NCI-H1436 (cell line): ENCODE results near the gene NKAIN4.

Experiments
- DNase-seq: peaks from one replicate; lab custom pipeline; 2025; lab: John Stamatoyannopoulos, UW

The NKAIN4 gene

DNA sequence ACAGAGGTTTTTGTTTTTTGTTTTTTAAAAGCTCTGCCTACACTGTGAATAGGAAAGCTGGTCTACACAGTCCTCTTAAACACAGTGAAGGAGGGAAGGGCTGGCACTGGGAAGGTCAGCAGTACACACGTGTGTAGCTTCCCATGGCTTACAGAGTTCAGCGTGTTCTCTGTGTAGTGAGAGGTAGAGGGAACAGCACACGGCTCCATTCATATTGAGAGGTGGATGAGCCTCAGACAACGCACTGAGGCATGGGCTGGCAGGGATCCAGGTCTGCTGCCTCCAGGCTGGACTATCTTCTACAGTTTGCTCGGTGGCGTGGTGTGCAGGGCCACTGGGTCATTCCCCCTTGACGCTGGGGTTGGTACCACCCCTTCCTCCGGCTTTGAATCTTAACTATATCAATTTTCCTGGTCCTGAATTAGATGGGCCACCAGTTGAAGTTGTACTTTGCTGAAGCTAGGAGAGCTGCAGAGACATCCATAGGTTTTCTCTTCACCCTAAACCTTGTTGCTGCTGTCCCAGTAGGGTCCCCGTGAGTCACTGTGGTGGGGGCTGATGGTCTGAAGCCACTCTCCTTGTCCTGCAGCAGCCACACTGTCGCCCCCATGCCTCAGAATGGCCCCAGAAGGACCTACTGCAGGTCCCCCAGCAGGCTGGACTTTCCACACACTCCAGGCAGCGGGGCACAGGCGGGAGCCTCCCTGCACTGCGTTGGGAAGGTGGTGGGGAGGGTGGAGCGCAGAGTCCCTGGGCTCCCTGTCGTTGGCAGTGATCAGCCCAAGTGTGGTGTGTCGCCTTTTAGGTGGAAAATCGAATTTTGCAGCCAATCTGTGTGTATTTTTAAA, 20.3 kb upstream of the NKAIN4 start:
- DNase-seq = no peak

DNA sequence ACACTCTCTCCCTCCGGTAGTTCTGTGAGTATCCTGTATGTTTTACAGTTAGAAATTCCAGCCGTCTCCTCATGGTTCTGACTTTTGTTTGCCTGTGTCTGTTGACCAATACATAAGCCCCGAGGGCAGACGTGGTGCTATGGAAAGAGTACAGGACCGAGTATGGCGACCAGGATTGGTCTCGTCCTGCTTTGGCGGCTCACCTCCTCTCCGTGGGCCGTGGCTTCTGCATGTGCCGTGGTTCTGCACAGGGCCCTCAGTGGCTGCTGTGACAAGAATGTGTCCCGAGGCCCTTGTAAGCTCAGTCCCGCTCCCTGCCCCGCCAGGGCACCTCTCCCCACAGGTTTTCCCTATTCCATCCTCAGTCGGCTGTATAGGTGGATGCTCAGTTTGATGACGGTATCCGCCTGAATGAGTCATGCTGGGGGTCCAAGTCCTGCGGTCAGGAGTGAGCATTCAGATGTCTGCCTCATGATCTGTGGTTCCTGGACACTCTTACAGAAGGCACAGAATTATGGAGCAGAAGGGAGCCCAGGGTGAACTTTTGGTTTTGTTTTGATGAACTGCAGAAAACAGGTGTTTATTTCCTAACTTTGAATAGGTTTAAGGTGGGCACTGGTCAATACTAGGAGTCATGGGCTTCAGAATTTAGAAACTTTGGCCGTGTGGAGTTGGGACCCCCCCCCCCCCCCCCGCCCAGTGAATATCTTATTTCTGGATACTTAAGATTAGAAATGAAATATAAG, 19.5 kb upstream of the NKAIN4 start:
- no peak for DNase-seq

DNA sequence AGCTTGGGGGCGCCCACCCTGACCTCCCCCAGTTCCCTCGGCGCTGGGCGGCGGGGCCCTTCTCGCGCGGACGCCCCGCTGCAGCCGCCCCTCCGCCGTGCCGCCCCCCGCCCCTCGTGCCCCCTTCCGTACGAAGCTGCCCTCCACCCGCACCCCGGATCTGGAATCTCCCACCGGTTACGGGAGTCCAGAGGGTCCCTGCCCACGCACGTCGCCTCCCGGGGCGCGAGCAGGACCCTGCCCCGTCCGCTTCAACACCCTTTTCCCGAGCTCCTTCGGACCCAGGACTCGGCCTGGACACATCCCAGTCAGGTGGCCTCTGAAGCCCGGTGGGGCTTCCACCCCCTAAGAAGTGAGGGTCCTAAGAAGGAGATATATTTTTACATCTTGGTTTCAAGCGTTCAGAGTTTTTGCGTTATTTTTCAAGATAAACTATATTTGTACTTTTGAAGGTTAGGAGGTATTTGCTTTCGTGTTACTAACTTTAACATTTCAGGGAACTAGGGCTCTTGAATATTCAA, 18.9 kb upstream of the NKAIN4 start:
- no peak for DNase-seq

DNA sequence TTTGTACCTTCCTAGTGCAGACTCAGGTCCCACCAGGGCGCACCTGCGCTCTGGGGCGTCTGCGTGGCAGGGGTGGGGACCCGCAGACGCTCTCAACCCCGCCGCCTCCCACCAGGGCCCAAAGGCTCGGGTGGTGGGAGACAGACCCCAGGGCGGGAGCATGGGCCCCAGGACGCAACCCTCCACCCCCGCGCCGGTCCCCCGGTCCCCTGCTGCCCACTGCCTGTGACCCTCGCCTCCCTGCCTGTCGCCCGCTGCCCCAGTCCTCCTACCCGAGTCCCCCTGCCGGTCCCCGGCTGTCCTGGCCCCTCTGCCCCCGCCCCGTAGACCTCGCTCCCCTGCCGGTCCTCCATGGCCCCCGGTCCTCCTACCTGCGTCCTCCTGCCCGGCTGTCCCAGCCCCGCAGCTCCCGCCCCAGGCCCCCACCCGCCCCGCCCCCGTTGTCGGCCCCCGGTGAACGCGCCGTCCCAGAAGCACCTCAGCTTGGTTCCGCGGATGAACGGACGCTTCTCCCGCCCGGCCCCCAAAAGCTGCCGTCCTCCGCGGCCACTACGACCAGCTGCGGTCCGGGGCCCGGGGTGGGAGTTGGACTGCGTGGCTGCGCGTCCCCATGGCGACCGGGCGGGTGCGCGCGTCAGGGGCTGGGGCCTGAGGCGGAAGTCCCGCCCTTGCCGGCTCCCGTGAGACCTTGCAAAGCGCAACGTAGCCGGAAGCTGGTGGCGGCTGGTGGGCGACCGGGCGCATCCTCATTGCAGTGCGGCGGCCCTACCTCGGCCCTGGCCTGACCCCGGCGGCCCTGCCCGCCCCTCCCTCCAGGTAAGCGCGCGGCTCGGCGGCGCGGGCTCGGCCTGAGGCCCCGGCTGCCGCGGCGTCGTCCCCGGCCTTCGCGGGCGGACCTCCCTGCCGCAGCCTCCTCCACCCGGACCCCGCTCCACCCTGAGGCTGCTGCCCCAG, 18.1 kb upstream of the NKAIN4 start, which contains the start of gene ARFGAP1:
Gene ARFGAP1 (plus strand): TSS at position 709 of the 954 bp plus-strand sequence. CDS start 2,768 bp downstream, outside the sequence.
- peak; percentile 91 for DNase-seq

DNA sequence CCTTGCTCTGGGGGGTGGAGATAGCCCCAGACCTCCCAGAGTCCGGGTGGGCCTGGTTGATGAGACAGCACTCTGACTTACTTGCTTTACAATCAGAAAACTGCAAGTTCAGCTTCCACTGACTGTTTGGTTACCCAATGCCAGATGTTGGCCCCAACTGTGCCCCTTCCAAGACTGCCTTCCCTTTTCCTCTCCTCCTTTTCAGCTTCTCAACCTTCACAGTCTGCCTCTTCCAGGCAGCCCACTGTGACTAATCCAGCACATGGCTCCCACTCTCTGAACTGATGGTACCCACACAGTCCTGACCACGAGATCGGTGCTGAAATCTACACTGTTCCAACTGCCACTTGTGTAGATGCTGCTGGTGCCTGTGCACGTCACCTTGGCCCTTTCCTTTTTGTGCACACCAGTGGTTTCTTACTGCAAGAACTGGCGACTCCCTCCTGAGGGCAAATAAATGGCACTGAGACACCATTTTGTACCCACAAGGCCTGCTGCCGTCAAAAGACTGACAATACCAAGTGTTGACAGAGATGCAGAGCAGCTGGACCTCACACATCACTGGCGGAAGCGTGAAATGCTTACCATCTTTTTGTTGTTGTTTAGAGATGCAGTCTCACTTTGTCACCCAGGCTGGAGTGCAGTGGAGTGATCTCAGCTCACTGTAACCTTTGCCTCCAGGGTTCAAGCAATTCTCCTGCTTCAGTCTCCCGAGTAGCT, 16.5 kb upstream of the NKAIN4 start:
- no peak for DNase-seq

DNA sequence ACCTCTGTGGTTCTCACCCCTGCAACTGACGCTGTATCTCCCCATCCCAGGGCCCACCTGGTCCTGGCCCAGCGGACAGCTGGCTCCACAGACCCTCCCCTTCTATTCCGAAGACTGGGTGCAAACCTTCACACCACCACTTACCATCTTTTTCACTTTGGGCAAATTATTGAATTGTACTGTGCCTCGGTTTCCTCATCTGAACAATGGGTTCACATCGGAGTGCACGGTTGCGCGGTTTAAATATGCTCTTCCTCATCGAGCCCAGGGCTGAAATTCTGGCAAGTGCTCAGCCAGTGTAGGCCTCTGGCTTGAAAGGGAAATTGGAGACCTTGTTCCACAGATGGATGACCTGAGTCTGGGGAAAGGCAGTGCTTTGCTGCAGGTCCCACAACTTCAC, 15.5 kb upstream of the NKAIN4 start:
- no peak for DNase-seq

DNA sequence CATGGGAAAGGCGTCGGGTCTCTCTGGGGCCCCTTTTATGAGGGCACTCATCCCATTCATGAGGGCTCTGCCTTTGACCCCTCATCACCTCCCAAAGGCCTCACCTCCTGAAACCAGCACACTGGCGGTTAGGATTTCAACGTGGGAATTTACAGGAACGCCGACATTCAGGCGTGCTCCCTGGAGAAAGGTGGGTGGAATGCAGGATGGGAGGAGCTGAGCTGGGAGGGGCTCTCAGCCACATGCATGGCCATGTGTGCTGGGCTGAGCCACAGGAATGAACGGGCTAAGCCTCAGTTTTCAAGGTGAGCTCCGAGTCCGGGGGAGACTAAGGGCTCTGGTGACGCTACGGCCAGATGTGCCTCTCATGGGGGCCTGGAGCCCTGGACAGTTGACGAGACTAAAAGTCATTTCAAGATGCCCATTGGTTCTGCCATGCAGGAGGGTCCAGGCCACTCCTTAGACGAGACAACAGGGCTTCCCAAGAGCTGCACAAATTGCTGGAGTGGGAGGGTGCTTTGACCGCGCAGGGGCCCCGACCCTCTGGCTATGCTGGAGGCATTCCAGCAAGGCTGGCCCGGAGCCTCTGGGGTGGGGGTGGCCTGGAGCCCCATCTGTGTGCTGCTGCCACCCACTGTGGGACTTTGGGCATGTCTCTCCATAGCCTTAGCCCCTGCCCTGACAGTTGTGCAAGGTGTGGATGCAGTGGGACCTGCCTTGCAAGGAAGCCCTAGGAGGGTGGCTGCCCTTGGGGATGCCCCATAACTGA, 14.6 kb upstream of the NKAIN4 start:
- no peak for DNase-seq

DNA sequence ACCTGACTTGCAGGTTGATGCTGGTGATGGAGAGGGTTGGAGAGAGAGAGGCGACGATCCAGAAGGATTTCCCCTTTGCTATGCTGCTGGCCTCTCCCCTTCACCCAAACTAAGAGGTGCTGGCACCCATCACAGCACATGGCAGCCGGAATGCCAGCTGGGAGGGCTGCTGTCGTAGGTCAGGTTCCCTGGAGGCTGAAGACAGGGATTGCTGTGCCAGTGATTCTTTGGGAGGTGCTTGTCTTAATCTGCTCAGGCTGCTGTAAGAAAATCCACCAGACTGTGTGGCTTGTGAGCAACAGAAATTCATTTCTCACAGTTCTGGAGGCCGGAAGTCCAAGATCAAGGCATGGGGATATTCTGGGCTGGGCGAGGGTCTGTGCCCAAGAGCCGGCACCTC, 14.0 kb upstream of the NKAIN4 start:
- no peak for DNase-seq

DNA sequence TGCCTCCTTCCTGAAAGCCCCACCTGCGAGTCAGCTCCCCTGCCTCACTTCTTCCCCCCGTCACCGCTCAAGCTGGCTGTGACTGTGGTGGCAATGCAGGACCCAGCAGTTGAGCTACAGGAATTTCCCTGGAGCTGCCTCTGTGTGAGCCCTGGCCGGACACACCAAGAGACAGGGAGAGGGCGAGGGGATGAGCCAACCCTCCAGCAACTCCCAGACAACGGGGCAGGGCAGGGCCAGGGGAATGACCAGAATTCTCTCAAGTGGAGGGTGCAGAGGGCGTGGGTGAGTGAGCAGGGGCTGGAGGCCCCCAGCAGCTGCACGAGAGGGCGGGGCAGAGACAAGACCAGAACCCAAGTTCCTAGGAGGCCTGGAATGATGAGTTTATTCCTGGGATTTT, 13.4 kb upstream of the NKAIN4 start:
- no peak for DNase-seq

DNA sequence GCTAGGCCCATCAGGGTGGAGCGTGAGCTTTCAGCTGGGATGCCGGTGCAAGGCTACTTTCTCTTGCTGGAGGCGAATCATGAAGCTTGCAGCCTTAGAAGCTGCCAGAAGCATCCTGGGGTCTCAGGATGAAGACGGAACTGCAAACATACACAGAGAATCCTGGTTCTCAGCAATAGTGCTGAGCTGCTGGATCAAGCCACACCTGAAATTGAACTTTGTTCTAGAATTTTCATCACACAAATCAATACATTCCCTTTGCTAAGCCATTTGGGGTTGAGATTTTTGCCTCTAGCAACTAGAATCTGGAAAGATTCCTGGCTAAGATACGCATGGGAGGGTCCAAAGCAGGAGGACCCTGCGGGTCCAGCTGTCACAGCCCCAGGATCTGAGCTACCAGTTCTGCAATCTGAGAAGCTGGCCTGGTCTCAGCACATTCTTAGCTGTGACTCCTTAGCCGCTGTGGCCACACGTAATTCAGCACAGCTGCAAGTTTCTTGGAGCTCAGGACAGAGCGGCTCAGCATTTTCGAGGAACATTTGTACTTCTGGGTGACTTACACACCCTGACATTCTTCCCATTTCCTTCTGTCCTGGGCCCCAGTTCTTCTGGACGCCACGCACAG, 11.7 kb upstream of the NKAIN4 start:
- DNase-seq = no peak

DNA sequence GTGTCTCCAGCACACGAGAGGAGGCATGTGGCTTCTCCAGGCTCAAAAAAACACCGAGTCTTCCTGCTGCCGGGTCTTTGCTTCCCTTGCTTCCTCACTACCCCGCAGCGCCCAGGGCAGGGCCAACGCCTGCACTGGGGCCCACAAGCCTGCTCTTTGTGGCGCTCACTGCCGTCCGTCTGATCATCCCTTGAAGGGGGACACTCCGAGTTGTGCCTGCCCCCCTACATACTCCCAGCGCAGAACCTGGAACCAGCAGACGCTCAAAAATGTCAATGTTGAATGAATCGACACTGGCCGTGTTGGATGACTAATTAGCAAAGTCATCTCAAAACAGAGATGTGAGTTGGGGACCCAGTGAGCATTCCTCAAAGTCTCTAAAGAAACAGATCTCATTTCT, 10.3 kb upstream of the NKAIN4 start:
- DNase-seq = no peak

DNA sequence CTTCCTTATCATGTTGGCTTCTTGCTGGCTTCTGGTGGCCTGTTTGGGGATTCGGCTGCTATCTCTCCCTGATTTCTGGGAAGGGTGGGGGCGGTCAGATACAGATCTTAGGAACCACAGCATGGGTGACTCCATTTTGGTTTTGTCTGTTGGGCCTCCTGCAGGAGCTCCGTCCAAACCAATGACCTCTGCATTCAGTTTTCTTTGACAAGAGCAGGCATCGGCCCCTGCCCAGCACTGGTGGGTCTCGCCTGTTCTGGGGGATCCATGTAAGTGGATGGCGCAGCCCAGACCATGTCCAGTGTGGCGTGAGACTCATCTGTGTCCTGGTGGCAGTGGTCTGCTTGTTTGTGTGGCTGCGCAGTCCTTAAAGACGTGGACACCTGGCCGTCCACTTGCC, 9.7 kb upstream of the NKAIN4 start:
- DNase-seq = no peak

DNA sequence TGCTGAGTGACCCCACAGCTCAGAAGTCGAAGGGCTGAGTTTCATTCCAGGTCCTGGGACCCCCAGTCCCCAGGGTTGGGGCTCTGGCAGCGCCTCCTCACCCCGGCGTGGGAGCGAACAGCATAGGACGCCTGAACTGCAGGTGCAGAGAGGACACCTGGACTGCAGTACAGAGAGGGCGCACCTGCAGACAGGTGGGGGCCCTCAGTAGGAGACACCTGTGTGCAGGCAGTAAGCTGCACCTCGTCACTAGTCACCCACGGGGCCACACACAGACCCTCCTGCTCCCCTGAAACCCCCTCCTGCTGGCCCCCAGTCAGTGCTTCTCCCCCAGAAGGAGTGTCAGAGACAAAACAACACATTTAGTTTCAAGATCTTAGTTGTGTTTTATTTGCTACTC, 8.6 kb upstream of the NKAIN4 start:
- no peak for DNase-seq

DNA sequence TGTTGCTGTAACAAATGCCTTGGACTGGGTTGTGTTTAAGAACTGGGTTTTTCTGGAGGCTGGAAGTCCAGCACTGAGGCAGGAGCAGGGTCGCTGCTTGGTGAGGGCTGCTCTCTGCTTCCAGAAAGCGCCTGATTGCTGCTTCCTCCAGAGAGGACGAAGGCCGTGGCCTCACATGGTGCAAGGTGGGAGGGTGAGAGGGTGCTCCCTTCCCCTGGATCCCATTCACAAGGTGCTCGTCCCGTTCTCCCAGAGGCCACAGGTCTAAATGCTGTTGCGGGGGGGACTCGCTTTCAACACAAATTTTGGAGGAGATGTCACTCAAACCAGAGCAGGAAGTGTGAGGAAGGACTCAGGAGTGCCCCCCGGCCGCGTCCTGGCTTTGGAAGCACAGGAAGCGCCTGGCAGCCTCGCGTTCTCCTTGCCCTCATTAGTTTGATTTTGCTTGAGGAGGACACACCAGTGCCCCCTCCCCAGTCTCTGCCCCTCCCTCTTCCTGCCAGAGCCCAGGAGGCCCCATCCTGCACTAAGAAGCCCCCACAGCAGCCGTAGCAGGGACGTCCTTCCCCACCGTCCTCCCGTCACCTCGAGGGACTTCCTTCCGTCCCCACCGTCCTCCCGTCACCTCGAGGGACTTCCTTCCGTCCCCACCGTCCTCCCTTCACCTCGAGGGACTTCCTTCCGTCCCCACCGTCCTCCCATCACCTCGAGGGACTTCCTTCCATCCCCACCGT, 7.7 kb upstream of the NKAIN4 start:
- no peak for DNase-seq

DNA sequence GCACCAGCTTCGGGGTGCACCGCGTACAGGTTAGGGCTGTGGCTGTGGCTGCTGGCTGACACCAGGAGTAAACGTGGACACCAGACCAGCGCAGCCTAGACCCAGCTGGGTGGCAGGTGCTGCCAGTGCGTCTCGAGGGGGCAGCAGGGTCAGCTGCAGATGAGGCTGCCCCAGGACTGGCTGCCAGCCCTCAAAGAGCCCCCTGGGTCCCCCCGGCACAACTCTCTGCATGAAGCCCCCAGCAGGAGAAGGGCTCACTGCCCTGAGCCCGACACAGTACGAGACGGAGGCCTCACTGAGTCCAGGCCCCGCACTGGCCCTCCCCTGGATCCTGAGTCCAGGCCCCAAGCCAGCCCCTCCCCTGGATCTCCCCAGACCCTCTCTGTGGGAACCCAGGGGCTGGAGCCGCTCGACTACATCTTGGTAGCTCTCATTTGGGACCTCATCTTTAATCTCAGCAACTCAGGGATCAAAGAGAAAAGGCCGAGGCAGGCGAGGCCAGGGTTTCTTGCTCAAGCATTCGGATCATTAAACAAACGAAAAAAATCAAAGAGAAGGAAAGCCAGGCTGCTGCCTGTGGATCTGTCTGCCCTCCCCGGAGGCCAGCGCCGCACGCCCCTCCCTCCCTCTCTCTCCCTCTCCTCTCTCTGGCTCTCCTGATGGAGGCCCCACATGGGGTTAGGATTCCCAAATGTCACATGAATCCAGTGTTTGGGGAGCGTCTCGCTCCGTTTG, 7.0 kb upstream of the NKAIN4 start:
- no peak for DNase-seq

DNA sequence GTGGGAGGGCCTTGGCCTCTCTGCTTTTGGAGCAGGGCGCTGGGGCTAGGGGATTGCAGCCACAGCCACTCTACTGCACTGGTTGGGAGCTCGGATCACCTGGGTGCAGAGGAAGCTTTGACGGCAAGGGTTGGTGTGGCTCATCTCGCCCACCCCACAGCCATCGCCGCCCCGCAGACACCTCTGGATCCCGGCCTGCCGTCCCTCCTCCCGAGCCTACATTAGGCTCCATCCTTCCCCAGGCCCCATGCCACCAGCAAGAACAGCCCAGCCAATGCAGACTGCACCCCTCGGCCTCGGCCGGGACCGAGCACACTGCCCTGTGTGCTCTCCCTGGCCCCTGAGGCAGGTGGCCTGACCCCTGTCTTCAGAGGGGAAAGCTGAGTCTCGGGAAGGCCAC, 6.3 kb upstream of the NKAIN4 start:
- no peak for DNase-seq

DNA sequence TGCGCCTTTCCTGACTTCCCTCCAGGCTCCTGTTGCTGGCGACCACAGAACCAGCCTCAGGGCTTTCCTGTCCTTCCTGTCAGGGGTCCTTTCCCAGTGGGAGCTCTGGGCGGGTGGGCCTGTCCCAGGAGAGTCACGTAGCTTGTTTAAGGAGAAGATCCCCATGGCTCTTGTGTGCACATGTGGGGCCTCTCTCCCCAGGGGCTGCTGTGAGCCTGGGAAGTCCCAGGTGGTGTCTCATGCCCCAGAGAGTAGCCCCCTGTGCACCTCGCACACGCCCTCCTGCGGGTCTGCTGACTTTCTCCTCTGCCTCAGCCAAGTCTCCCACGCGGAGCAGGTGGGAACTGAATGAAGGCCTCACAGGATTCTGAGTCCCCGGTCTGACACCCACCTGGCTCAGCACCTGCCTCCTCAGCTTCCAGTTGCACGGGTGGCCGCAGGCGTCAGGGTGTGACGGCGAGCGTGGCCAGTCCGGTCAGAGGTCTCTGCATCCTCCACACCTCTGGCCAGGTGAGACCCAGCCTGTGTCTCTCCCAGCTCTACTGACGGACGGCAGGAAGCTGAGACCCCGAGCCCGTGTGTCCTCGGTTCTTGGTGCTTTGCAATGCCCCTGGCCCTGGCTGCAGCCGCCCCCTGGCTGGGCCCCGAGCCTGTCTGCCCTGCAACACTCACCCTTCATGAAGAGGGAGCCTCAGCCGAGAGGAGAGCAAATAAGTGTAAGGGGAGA, 5.6 kb upstream of the NKAIN4 start:
- DNase-seq = no peak

DNA sequence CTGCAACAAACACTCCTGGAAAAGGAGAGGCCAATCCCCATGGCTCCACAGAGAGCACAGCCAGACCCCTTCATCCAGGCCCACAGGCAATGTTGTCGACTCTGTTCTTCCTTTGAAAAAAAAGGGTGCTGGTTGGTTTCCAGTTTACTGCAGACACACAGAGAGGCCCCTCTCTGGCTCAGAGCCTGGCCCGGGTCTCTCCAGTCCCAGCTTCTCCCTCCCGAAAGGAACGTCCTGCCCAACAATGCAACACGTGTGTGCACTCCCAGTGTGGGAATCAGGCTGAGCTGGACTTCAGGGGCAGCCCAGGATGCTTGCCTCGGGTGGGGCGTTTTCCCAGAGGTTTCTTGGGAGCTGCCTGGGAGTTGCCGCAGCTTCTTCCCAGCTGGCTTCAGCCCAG, 4.5 kb upstream of the NKAIN4 start:
- no peak for DNase-seq
